ENCODE data around the gene RSBN1.
"Not testable (repeated sequence)": the region's sequence is repeated elsewhere in the genome, so short reads cannot be mapped to it uniquely, and the experiment has no call there.

Gene RSBN1

DNA sequence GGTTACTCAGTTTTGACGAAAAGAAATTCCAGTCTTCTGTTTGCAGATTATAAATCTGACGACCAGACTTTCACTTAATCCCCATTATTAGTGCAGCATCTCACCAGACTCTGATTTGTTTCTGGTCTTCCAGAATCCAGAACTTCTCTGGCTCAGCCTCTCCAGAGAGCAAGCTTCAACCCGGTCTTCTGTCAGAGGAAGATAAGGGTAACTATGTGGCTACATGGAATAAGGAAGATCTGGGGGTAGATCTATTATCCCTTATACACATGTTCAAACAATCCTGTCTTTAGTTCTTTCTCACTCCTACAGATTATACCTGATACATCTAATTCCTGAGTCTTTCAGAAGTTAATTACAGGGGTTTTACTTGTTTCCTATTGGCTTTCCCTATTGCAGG, 62.9 kb downstream of the RSBN1 start:
- Histone ChIP-seq H3K36me3 (ENCODE audit: control insufficient read depth in 2 of 2, insufficient read depth in 2 of 2, low read length in 2 of 2) (peaks cover 2 to 3% of the 10 kb centered on the region in 2 donors), H3K9me3 (ENCODE audit: control insufficient read depth in 2 of 2, low read length in 2 of 2) (no peaks in the 10 kb centered on the region), H3K27me3 (ENCODE audit: control insufficient read depth in 2 of 2, insufficient read depth in 2 of 2, low read length in 2 of 2) (no peaks in the 10 kb centered on the region), H3K4me3 (ENCODE audit: low read length in 2 of 2) (no peak overlapping the region), H3K9ac (ENCODE audit: low read depth in 1 of 2, low read length in 2 of 2) (no peak overlapping the region), H3K27ac (ENCODE audit: low read depth in 2 of 2, low read length in 2 of 2) (no peak overlapping the region), H3K4me1 (ENCODE audit: control insufficient read depth in 2 of 2, insufficient read depth in 2 of 2, low read length in 2 of 2) (peaks cover 0 to 8% of the 10 kb centered on the region in 2 donors)

DNA sequence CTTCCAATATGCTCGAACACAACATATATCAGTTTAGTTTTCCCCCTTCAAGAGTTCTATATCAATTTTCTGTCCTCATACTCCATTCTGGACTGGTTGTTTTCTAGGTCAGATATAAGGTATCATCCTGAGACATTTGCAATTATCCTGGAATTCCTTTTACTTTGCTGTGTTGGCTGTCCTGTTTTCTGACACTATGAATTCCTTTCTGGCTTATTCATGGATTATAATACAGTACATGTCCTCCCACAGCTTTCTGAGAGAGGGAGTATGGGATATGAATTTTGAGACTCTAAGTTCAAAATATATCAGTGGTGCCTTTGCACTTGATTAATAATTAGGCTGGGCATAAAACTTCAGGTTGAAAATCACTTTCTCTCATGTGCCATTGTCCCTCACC, 64.9 kb downstream of the RSBN1 start:
- Histone ChIP-seq H3K27me3 (ENCODE audit: control insufficient read depth in 2 of 2, insufficient read depth in 2 of 2, low read length in 2 of 2) (no peaks in the 10 kb centered on the region), H3K9ac (ENCODE audit: low read depth in 1 of 2, low read length in 2 of 2) (no peak overlapping the region), H3K4me3 (ENCODE audit: low read length in 2 of 2) (no peak overlapping the region), H3K9me3 (ENCODE audit: control insufficient read depth in 2 of 2, low read length in 2 of 2) (no peaks in the 10 kb centered on the region), H3K4me1 (ENCODE audit: control insufficient read depth in 2 of 2, insufficient read depth in 2 of 2, low read length in 2 of 2) (peaks cover 0 to 11% of the 10 kb centered on the region in 2 donors), H3K36me3 (ENCODE audit: control insufficient read depth in 2 of 2, insufficient read depth in 2 of 2, low read length in 2 of 2) (peaks cover 2 to 3% of the 10 kb centered on the region in 2 donors), H3K27ac (ENCODE audit: low read depth in 2 of 2, low read length in 2 of 2) (no peak overlapping the region)

DNA sequence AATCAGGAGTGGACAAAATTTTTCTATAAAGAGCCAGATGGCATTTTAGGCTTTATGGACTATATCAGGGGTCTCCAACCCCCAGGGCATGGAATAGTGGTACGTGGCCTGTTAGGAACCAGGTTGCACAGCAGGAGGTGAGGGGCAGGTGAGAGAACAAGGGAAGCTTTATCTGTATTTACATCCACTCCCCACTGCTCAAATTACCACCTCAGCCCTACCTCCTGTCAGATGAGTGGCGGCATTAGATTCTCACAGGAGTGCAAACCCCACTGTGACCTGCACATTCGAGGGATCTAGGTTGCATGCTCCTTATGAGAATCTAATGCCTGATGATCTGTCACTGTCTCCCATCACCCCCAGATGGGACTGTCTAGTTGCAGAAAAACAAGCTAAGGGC, 66.9 kb downstream of the RSBN1 start:
- no peaks in the 10 kb centered on the region for H3K27me3 ChIP-seq (ENCODE audit: control insufficient read depth in 2 of 2, insufficient read depth in 2 of 2, low read length in 2 of 2)
- peaks cover 2 to 3% of the 10 kb centered on the region in 2 donors for H3K36me3 ChIP-seq (ENCODE audit: control insufficient read depth in 2 of 2, insufficient read depth in 2 of 2, low read length in 2 of 2)
- H3K4me3 ChIP-seq (ENCODE audit: low read length in 2 of 2), result no peak overlapping the region
- H3K9ac ChIP-seq (ENCODE audit: low read depth in 1 of 2, low read length in 2 of 2), result no peak overlapping the region
- no peak overlapping the region for H3K27ac ChIP-seq (ENCODE audit: low read depth in 2 of 2, low read length in 2 of 2)
- H3K9me3 ChIP-seq (ENCODE audit: control insufficient read depth in 2 of 2, low read length in 2 of 2), result no peaks in the 10 kb centered on the region
- H3K4me1 ChIP-seq (ENCODE audit: control insufficient read depth in 2 of 2, insufficient read depth in 2 of 2, low read length in 2 of 2), result peaks cover 0 to 11% of the 10 kb centered on the region in 2 donors

- Histone ChIP-seq H3K4me3 (ENCODE audit: low read length in 2 of 2) (no peak overlapping the region), H3K27me3 (ENCODE audit: control insufficient read depth in 2 of 2, insufficient read depth in 2 of 2, low read length in 2 of 2) (no peaks in the 10 kb centered on the region), H3K4me1 (ENCODE audit: control insufficient read depth in 2 of 2, insufficient read depth in 2 of 2, low read length in 2 of 2) (peaks cover 0 to 11% of the 10 kb centered on the region in 2 donors), H3K9ac (ENCODE audit: low read depth in 1 of 2, low read length in 2 of 2) (no peak overlapping the region), H3K9me3 (ENCODE audit: control insufficient read depth in 2 of 2, low read length in 2 of 2) (no peaks in the 10 kb centered on the region), H3K36me3 (ENCODE audit: control insufficient read depth in 2 of 2, insufficient read depth in 2 of 2, low read length in 2 of 2) (peaks cover 0 to 2% of the 10 kb centered on the region in 2 donors), H3K27ac (ENCODE audit: low read depth in 2 of 2, low read length in 2 of 2) (no peak overlapping the region)
Measured at GRCh38 chr1:113744114-113744513, 68.2 kb downstream of the RSBN1 start.

GRCh38 chr1:113742515-113742914, 69.8 kb downstream of the RSBN1 start:
- Histone ChIP-seq H3K36me3 (ENCODE audit: control insufficient read depth in 2 of 2, insufficient read depth in 2 of 2, low read length in 2 of 2) (peaks cover 0 to 7% of the 10 kb centered on the region in 2 donors), H3K4me3 (ENCODE audit: low read length in 2 of 2) (no peak overlapping the region), H3K9ac (ENCODE audit: low read depth in 1 of 2, low read length in 2 of 2) (no peak overlapping the region), H3K27ac (ENCODE audit: low read depth in 2 of 2, low read length in 2 of 2) (no peak overlapping the region), H3K27me3 (ENCODE audit: control insufficient read depth in 2 of 2, insufficient read depth in 2 of 2, low read length in 2 of 2) (no peaks in the 10 kb centered on the region), H3K4me1 (ENCODE audit: control insufficient read depth in 2 of 2, insufficient read depth in 2 of 2, low read length in 2 of 2) (peaks cover 0 to 11% of the 10 kb centered on the region in 2 donors), H3K9me3 (ENCODE audit: control insufficient read depth in 2 of 2, low read length in 2 of 2) (no peaks in the 10 kb centered on the region)

DNA sequence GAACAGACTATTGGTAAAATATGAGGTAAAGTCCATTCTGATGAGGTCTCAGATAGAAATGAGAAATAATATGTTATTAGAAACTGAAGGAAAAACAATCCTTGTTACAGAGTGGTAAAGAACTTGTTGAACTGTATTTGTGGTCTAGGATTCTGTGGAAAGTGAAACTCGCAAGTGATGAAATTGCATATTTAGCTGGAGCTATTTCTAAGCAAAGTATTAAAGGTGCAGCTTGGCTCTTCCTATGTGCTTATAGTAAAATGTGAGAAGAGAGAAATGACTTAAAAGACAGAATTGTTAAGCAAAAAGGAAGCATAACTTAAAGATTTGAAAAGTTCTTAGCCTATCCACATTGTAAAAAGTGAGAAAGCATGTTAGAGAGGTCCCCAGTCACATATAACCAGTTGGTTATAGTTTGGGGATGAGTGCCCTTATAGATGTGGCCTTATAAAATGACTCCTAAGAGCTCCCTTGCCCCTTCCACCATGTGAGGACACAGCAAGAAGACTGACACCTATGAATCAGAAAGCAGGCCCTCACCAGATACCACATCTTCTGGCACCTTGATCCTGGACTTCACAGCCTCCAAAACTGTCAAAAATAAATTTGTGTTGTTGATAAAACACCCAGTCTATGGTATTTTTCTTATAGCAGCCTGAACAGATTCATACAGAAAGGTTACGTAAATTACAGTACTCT, 77.8 kb downstream of the RSBN1 start:
- peaks cover 3 to 14% of the 10 kb centered on the region in 2 donors for H3K36me3 ChIP-seq (ENCODE audit: control insufficient read depth in 2 of 2, insufficient read depth in 2 of 2, low read length in 2 of 2)
- no peaks in the 10 kb centered on the region for H3K27me3 ChIP-seq (ENCODE audit: control insufficient read depth in 2 of 2, insufficient read depth in 2 of 2, low read length in 2 of 2)
- no peak overlapping the region for H3K9ac ChIP-seq (ENCODE audit: low read depth in 1 of 2, low read length in 2 of 2)
- no peaks in the 10 kb centered on the region for H3K9me3 ChIP-seq (ENCODE audit: control insufficient read depth in 2 of 2, low read length in 2 of 2)
- H3K4me1 ChIP-seq (ENCODE audit: control insufficient read depth in 2 of 2, insufficient read depth in 2 of 2, low read length in 2 of 2), result no peaks in the 10 kb centered on the region
- no peak overlapping the region for H3K27ac ChIP-seq (ENCODE audit: low read depth in 2 of 2, low read length in 2 of 2)
- no peak overlapping the region for H3K4me3 ChIP-seq (ENCODE audit: low read length in 2 of 2)

GRCh38 chr1:113732802-113733201, 79.5 kb downstream of the RSBN1 start:
- no peaks in the 10 kb centered on the region for H3K4me1 ChIP-seq (ENCODE audit: control insufficient read depth in 2 of 2, insufficient read depth in 2 of 2, low read length in 2 of 2)
- no peak overlapping the region for H3K9ac ChIP-seq (ENCODE audit: low read depth in 1 of 2, low read length in 2 of 2)
- no peaks in the 10 kb centered on the region for H3K9me3 ChIP-seq (ENCODE audit: control insufficient read depth in 2 of 2, low read length in 2 of 2)
- H3K36me3 ChIP-seq (ENCODE audit: control insufficient read depth in 2 of 2, insufficient read depth in 2 of 2, low read length in 2 of 2), result peaks cover 4 to 10% of the 10 kb centered on the region in 2 donors
- no peaks in the 10 kb centered on the region for H3K27me3 ChIP-seq (ENCODE audit: control insufficient read depth in 2 of 2, insufficient read depth in 2 of 2, low read length in 2 of 2)
- no peak overlapping the region for H3K27ac ChIP-seq (ENCODE audit: low read depth in 2 of 2, low read length in 2 of 2)
- H3K4me3 ChIP-seq (ENCODE audit: low read length in 2 of 2), result no peak overlapping the region

DNA sequence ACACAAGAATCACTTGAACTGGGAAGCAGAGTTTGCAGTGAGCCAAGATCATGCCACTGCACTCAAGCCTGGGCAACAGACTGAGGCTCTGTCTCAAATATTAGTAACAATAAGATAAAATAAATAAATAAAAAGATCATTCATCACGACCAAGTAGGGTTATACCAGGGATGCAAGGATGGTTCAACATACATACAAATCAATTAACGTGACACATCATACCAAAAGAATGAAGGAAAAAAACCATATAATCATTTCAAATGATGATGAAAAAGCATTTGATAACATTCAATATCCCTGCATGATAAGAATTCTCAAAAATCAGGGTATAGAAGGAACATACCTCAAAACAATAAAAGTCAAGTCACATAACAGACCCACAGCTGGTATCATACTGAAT, 91.3 kb downstream of the RSBN1 start:
- Histone ChIP-seq H3K9me3 (ENCODE audit: control insufficient read depth in 2 of 2, low read length in 2 of 2) (no peaks in the 10 kb centered on the region), H3K27me3 (ENCODE audit: control insufficient read depth in 2 of 2, insufficient read depth in 2 of 2, low read length in 2 of 2) (no peaks in the 10 kb centered on the region), H3K27ac (ENCODE audit: low read depth in 2 of 2, low read length in 2 of 2) (no peak overlapping the region), H3K4me3 (ENCODE audit: low read length in 2 of 2) (no peak overlapping the region), H3K9ac (ENCODE audit: low read depth in 1 of 2, low read length in 2 of 2) (no peak overlapping the region), H3K36me3 (ENCODE audit: control insufficient read depth in 2 of 2, insufficient read depth in 2 of 2, low read length in 2 of 2) (peaks cover 0 to 3% of the 10 kb centered on the region in 2 donors), H3K4me1 (ENCODE audit: control insufficient read depth in 2 of 2, insufficient read depth in 2 of 2, low read length in 2 of 2) (no peaks in the 10 kb centered on the region)

DNA sequence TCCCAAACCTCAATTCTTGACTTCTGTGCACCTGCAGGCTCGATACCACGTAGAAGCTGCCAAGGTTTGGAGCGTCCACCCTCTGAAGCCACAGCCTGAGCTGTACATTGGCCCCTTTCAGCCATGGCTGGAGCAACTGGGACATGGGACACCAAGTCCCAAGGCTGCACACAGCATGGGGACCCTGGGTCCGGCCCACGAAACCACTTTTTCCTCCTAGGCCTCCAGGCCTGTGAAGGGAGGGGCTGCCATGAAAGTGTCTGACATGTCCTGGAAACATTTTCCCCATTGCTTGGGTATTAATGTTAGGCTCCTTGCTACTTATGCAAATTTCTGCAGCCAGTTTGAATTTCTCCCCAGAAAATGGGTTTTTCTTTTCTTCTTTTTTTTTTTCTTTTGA, 93.7 kb downstream of the RSBN1 start:
- not testable (repeated sequence) for H3K27me3 ChIP-seq (ENCODE audit: control insufficient read depth in 2 of 2, insufficient read depth in 2 of 2, low read length in 2 of 2); H3K4me3 ChIP-seq (ENCODE audit: low read length in 2 of 2); H3K27ac ChIP-seq (ENCODE audit: low read depth in 2 of 2, low read length in 2 of 2); H3K9me3 ChIP-seq (ENCODE audit: control insufficient read depth in 2 of 2, low read length in 2 of 2); H3K36me3 ChIP-seq (ENCODE audit: control insufficient read depth in 2 of 2, insufficient read depth in 2 of 2, low read length in 2 of 2); H3K9ac ChIP-seq (ENCODE audit: low read depth in 1 of 2, low read length in 2 of 2); H3K4me1 ChIP-seq (ENCODE audit: control insufficient read depth in 2 of 2, insufficient read depth in 2 of 2, low read length in 2 of 2)

- H3K36me3 ChIP-seq (ENCODE audit: control insufficient read depth in 2 of 2, insufficient read depth in 2 of 2, low read length in 2 of 2); H3K9ac ChIP-seq (ENCODE audit: low read depth in 1 of 2, low read length in 2 of 2); H3K27ac ChIP-seq (ENCODE audit: low read depth in 2 of 2, low read length in 2 of 2); H3K4me3 ChIP-seq (ENCODE audit: low read length in 2 of 2); H3K4me1 ChIP-seq (ENCODE audit: control insufficient read depth in 2 of 2, insufficient read depth in 2 of 2, low read length in 2 of 2); H3K9me3 ChIP-seq (ENCODE audit: control insufficient read depth in 2 of 2, low read length in 2 of 2); H3K27me3 ChIP-seq (ENCODE audit: control insufficient read depth in 2 of 2, insufficient read depth in 2 of 2, low read length in 2 of 2): not testable (repeated sequence)
Measured at GRCh38 chr1:113717506-113717905, 94.8 kb downstream of the RSBN1 start.

Measured in mucosa of rectum (tissue), 2 donors.